DOHH2 (cell line): Measurements from ENCODE around the gene ARHGAP22.

Source experiments
- H3F3A ChIP-seq: fragments of 200-600 bp; sonication (generic), shearing (Covaris generic); 2 replicates; pipeline ENCODE4 v1.6.0; 2016; ENCODE audit warnings: antibody characterized with exemption, mild to moderate bottlenecking; ENCODE audit not compliant: control insufficient read depth, insufficient read depth
- H3K27ac ChIP-seq: fragments of 200-600 bp; sonication (generic); 2 replicates; pipeline ENCODE4 v1.5.1; 2014; ENCODE audit warnings: low read depth, mild to moderate bottlenecking, low read length, moderate library complexity
- H3K27me3 ChIP-seq: fragments of 200-600 bp; sonication (generic); 2 replicates; pipeline ENCODE4 v1.6.1; 2014; ENCODE audit warnings: mild to moderate bottlenecking, low read length, mixed read lengths; ENCODE audit not compliant: control insufficient read depth
- H3K36me3 ChIP-seq: fragments of 200-600 bp; sonication (generic); 2 replicates; pipeline ENCODE4 v1.6.1; 2014; ENCODE audit warnings: mild to moderate bottlenecking, low read length, moderate library complexity, mixed read lengths; ENCODE audit not compliant: control insufficient read depth
- H3K4me1 ChIP-seq: fragments of 200-600 bp; sonication (generic); 2 replicates; pipeline ENCODE4 v1.6.1; 2014; ENCODE audit warnings: mild to moderate bottlenecking, low read length, mixed read lengths; ENCODE audit not compliant: control insufficient read depth
- H3K4me2 ChIP-seq: fragments of 200-600 bp; sonication (generic); 2 replicates; pipeline ENCODE4 v1.6.0; 2014; ENCODE audit warnings: mild to moderate bottlenecking, low read length, moderate library complexity
- H3K4me3 ChIP-seq: fragments of 200-600 bp; sonication (generic); 2 replicates; pipeline ENCODE4 v1.5.1; 2014; ENCODE audit warnings: mild to moderate bottlenecking, low read length, mixed read lengths
- H3K79me2 ChIP-seq: fragments of 200-600 bp; sonication (generic); 2 replicates; pipeline ENCODE4 v1.6.1; 2014; ENCODE audit warnings: mild to moderate bottlenecking, low read length, mixed read lengths; ENCODE audit not compliant: control insufficient read depth
- H3K9me2 ChIP-seq: fragments of 200-600 bp; sonication (generic); replicated peaks from 2 replicates; pipeline ENCODE4 v1.6.1; 2014; ENCODE audit warnings: mild to moderate bottlenecking, low read length, mixed read lengths; ENCODE audit not compliant: control insufficient read depth
- H3K9me3 ChIP-seq: fragments of 200-600 bp; sonication (generic); 2 replicates; pipeline ENCODE4 v1.6.1; 2014; ENCODE audit warnings: antibody characterized with exemption, low read length, mixed read lengths; ENCODE audit not compliant: control insufficient read depth, insufficient read depth
- H4K20me1 ChIP-seq: fragments of 200-600 bp; sonication (generic); 2 replicates; pipeline ENCODE4 v1.6.0; 2014; ENCODE audit warnings: low read depth, mild to moderate bottlenecking, antibody characterized with exemption, low read length, moderate library complexity; ENCODE audit not compliant: control insufficient read depth, insufficient read depth
- EZH2phosphoT487 ChIP-seq: fragments of 200-600 bp; sonication (generic); IDR thresholded peaks from 2 replicates; pipeline ENCODE4 v1.6.1; 2017; ENCODE audit warnings: borderline replicate concordance, mild to moderate bottlenecking, antibody characterized with exemption, low read length, moderate library complexity, mixed read lengths
- TF ChIP-seq, protein P1 (sequence below): fragments of 200-600 bp; sonication (generic); IDR thresholded peaks from one replicate; pipeline ENCODE4 v1.5.1; 2014; ENCODE audit warnings: antibody characterized with exemption, mild to moderate bottlenecking, low read depth, low read length; ENCODE audit not compliant: poor library complexity, severe bottlenecking

ARHGAP22 gene

DNA sequence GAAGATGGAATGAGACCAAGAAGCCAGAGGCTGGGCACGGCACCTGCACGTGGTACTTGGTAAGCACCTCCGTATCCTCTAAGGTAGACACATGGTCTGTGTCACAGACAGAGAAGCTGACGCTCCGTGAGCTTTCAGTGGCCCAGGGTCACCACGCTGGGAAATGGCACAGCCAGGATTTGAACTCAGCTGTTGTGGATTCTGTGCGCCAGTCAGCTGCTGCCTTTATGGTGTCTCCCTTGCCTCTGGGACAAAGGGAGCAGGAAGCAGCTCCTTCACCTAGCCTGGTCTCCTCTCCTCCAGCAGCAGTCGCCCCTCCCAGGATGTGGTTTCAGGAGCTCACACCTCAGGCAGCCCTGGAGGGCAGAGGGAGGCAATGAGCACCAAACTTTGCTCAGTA, 110.8 kb downstream of the ARHGAP22 start:
- TF ChIP-seq, protein P1, sequence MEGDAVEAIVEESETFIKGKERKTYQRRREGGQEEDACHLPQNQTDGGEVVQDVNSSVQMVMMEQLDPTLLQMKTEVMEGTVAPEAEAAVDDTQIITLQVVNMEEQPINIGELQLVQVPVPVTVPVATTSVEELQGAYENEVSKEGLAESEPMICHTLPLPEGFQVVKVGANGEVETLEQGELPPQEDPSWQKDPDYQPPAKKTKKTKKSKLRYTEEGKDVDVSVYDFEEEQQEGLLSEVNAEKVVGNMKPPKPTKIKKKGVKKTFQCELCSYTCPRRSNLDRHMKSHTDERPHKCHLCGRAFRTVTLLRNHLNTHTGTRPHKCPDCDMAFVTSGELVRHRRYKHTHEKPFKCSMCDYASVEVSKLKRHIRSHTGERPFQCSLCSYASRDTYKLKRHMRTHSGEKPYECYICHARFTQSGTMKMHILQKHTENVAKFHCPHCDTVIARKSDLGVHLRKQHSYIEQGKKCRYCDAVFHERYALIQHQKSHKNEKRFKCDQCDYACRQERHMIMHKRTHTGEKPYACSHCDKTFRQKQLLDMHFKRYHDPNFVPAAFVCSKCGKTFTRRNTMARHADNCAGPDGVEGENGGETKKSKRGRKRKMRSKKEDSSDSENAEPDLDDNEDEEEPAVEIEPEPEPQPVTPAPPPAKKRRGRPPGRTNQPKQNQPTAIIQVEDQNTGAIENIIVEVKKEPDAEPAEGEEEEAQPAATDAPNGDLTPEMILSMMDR: no peak
- no peak for TF ChIP-seq EZH2phosphoT487
- Histone ChIP-seq H3K9me2 (no peaks in the 10 kb centered on the region), H3F3A (no peaks in the 10 kb centered on the region), H3K79me2 (no peaks in the 10 kb centered on the region), H3K9me3 (no peaks in the 10 kb centered on the region), H3K36me3 (no peaks in the 10 kb centered on the region), H4K20me1 (no peaks in the 10 kb centered on the region), H3K27me3 (peaks cover 11% of the 10 kb centered on the region), H3K4me3 (no peak overlapping the region), H3K27ac (no peak overlapping the region), H3K4me2 (no peak overlapping the region), H3K4me1 (no peaks in the 10 kb centered on the region)

DNA sequence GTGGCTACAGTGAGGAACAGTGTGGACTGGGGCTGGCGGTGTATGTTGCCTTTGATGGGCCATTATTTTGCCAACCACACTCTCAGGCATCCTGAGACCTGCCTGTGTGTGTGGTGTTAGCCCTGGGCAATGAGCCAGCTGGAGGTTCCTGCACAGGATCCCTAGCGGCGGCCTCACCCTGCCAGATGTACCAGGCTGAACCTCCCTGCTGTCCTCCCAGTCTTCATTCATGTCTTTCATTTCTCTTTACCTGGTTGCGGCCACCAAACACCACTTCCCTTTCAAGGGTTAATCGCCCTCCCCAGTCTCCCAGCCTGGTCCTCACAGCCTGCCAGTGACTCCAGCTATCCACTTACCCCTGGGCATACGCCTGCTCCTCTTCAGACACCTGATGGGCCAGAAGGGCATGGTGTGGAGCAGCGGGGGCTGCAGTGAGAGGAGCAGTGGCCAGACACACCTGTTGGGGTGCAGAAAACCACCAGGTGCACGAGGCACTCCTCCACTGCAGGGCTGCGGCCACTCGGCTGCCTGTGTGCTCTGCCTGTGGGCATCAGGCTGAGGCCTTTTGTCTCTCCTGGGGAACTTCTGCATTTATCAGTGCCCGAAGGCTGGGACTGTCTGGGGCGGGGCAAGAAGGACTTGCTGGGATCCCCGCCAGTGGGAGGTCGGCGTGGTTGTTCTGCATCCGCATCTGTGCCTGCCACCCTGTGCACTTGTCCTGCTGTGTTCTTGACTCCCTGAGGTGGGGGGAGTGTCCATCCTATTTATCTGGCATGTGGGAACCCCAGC, 111.6 kb downstream of the ARHGAP22 start:
- H3K27ac ChIP-seq: no peak overlapping the region
- peaks cover 15% of the 10 kb centered on the region for H3K27me3 ChIP-seq
- H3F3A ChIP-seq: no peaks in the 10 kb centered on the region
- H3K4me3 ChIP-seq: no peak overlapping the region
- no peak overlapping the region for H3K4me2 ChIP-seq
- H4K20me1 ChIP-seq: no peaks in the 10 kb centered on the region
- H3K9me3 ChIP-seq: no peaks in the 10 kb centered on the region
- no peak for TF ChIP-seq EZH2phosphoT487
- TF ChIP-seq, protein P1: no peak
- no peaks in the 10 kb centered on the region for H3K79me2 ChIP-seq
- no peaks in the 10 kb centered on the region for H3K4me1 ChIP-seq
- no peaks in the 10 kb centered on the region for H3K9me2 ChIP-seq
- no peaks in the 10 kb centered on the region for H3K36me3 ChIP-seq

DNA sequence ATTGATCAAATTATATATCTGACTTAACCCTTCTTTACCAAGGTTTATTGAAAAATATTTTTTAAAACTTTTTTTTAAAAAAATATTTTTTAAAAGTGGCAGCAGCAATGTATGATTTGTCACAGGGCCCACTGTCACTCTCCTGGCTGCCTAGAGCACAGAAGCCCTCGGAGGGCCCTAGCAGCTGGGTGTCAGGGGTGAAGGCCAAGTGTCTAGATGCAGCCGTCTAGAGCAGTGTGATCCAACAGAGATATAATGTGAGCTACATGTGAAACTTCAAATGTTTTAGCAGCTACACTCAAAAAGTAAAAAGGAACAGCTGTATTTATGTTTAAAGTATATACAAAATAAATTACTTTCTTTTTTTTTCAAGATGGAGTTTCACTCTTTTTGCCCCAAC, 112.7 kb downstream of the ARHGAP22 start:
- Histone ChIP-seq H3K4me3 (no peak overlapping the region), H3K9me2 (no peaks in the 10 kb centered on the region), H4K20me1 (no peaks in the 10 kb centered on the region), H3F3A (no peaks in the 10 kb centered on the region), H3K27ac (no peak overlapping the region), H3K4me1 (no peaks in the 10 kb centered on the region), H3K4me2 (no peak overlapping the region), H3K9me3 (no peaks in the 10 kb centered on the region), H3K36me3 (no peaks in the 10 kb centered on the region), H3K79me2 (no peaks in the 10 kb centered on the region), H3K27me3 (peaks cover 15% of the 10 kb centered on the region)
- TF ChIP-seq, protein P1: no peak
- no peak for TF ChIP-seq EZH2phosphoT487
